GM23338 (cell line): ENCODE data around the gene ENOX1.

Experiments
- EZH2 ChIP-seq: fragments of 200-600 bp; sonication (generic); IDR thresholded peaks from one replicate; pipeline ENCODE4 v1.8.0; 2017; ENCODE audit warnings: antibody characterized with exemption, mild to moderate bottlenecking, low read depth; ENCODE audit not compliant: unreplicated experiment
- JUNB ChIP-seq: IDR thresholded peaks from one replicate; pipeline ENCODE4 v1.6.1; 2016; ENCODE audit warnings: antibody characterized with exemption; ENCODE audit not compliant: unreplicated experiment
- POLR2AphosphoS5 ChIP-seq: IDR thresholded peaks from 2 replicates; pipeline ENCODE4 v1.6.1; 2016; ENCODE audit warnings: antibody characterized with exemption, low read depth
- REST ChIP-seq: IDR thresholded peaks from one replicate; pipeline ENCODE4 v1.6.1; 2018; ENCODE audit warnings: antibody characterized with exemption; ENCODE audit not compliant: unreplicated experiment
- STAT1 ChIP-seq: IDR thresholded peaks from one replicate; pipeline ENCODE4 v1.6.1; 2016; ENCODE audit warnings: antibody characterized with exemption; ENCODE audit not compliant: unreplicated experiment
- ZNF331 ChIP-seq: fragments of 250-450 bp; sonication (Bioruptor Pico); IDR thresholded peaks from 2 replicates; pipeline ENCODE4 v1.5.0; 2020; ENCODE audit warnings: low read depth, mild to moderate bottlenecking, moderate library complexity
- TF ChIP-seq, protein P1 (sequence below), 2 experiments: fragments of 200-600 bp in 1 of 2; sonication (generic) in 1 of 2; conservative IDR thresholded peaks; 2 replicates each; pipeline versions ENCODE4 v1.5.1 to v1.6.1; 2016 to 2017; ENCODE audit warnings: antibody characterized with exemption in 2 of 2, low read depth in 2 of 2, mild to moderate bottlenecking in 2 of 2, moderate library complexity in 1 of 2

DNA sequence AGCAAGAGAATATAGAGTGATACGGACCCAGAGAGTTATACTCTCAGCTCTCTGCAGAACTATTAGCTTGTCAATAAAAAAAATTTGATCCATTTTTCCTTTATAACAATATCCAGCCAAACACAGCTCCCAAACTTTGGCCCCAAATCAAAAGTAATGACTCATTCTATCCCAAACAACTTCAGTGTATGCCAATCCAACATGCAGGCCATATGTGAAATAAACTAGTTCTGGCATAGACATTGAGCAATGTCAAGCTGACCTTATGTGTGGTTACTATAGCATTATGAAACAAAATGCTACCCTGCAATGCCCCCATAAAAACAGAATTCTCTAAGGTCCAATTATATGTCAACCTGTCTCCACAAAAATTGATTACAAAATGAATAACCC lies 553.9 kb downstream of the ENOX1 start:
- TF ChIP-seq, protein P1, sequence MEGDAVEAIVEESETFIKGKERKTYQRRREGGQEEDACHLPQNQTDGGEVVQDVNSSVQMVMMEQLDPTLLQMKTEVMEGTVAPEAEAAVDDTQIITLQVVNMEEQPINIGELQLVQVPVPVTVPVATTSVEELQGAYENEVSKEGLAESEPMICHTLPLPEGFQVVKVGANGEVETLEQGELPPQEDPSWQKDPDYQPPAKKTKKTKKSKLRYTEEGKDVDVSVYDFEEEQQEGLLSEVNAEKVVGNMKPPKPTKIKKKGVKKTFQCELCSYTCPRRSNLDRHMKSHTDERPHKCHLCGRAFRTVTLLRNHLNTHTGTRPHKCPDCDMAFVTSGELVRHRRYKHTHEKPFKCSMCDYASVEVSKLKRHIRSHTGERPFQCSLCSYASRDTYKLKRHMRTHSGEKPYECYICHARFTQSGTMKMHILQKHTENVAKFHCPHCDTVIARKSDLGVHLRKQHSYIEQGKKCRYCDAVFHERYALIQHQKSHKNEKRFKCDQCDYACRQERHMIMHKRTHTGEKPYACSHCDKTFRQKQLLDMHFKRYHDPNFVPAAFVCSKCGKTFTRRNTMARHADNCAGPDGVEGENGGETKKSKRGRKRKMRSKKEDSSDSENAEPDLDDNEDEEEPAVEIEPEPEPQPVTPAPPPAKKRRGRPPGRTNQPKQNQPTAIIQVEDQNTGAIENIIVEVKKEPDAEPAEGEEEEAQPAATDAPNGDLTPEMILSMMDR (conservative IDR thresholded peaks at IDR 0.05; ENCODE audit: low read depth in 2 of 2): no peak
- TF ChIP-seq STAT1 (no peak), POLR2AphosphoS5 (no peak), REST (no peak), ZNF331 (CRISPR knock-in tag) (no peak), EZH2 (no peak), JUNB (no peak)
